Measurements from ENCODE around the gene KRT9. TPM values are rescaled to one million over a fixed set of nuclear protein-coding genes. Genes with fewer than 3 reads are reported as not detected.

The KRT9 gene
- total and polyA plus RNA-seq, 2 of the 13 experiments (the other 11 are each of a cell fraction or from before 2014, with no cell fraction given): not detected

- TF ChIP-seq, protein P1, sequence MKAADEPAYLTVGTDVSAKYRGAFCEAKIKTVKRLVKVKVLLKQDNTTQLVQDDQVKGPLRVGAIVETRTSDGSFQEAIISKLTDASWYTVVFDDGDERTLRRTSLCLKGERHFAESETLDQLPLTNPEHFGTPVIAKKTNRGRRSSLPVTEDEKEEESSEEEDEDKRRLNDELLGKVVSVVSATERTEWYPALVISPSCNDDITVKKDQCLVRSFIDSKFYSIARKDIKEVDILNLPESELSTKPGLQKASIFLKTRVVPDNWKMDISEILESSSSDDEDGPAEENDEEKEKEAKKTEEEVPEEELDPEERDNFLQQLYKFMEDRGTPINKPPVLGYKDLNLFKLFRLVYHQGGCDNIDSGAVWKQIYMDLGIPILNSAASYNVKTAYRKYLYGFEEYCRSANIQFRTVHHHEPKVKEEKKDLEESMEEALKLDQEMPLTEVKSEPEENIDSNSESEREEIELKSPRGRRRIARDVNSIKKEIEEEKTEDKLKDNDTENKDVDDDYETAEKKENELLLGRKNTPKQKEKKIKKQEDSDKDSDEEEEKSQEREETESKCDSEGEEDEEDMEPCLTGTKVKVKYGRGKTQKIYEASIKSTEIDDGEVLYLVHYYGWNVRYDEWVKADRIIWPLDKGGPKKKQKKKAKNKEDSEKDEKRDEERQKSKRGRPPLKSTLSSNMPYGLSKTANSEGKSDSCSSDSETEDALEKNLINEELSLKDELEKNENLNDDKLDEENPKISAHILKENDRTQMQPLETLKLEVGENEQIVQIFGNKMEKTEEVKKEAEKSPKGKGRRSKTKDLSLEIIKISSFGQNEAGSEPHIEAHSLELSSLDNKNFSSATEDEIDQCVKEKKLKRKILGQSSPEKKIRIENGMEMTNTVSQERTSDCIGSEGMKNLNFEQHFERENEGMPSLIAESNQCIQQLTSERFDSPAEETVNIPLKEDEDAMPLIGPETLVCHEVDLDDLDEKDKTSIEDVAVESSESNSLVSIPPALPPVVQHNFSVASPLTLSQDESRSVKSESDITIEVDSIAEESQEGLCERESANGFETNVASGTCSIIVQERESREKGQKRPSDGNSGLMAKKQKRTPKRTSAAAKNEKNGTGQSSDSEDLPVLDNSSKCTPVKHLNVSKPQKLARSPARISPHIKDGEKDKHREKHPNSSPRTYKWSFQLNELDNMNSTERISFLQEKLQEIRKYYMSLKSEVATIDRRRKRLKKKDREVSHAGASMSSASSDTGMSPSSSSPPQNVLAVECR (CRISPR knock-in tag; IDR thresholded peaks at IDR 0.05; ENCODE audit: borderline replicate concordance): no peak
- TF ChIP-seq ZNF337 (CRISPR knock-in tag; IDR thresholded peaks at IDR 0.05; ENCODE audit: borderline replicate concordance, low read depth) (no peak), ZNF549 (CRISPR knock-in tag; IDR thresholded peaks at IDR 0.05) (no peak), CREB1 (IDR thresholded peaks at IDR 0.05) (no peak), CREB1 (CRISPR knock-in tag; IDR thresholded peaks at IDR 0.05) (0 out of 2 replicates have a peak, but pooled peaks have one; percentile 30), CEBPG (CRISPR knock-in tag; IDR thresholded peaks at IDR 0.05) (no peak), FOXO1 (CRISPR knock-in tag; IDR thresholded peaks at IDR 0.05) (no peak), U2AF2 (IDR thresholded peaks at IDR 0.05; ENCODE audit: low read depth, low read length) (no peak), ATF2 (CRISPR knock-in tag; IDR thresholded peaks at IDR 0.05) (no peak), ZNF10 (CRISPR knock-in tag; IDR thresholded peaks at IDR 0.05; ENCODE audit: borderline replicate concordance, low read depth) (no peak), NFYB (CRISPR knock-in tag; IDR thresholded peaks at IDR 0.05) (peak; percentile 50), KAT8 (CRISPR knock-in tag; IDR thresholded peaks at IDR 0.05) (0 out of 2 replicates have a peak, but pooled peaks have one; percentile 17), RORA (CRISPR knock-in tag; IDR thresholded peaks at IDR 0.05) (no peak), HDAC2 (CRISPR knock-in tag; IDR thresholded peaks at IDR 0.05) (no peak), ZNF746 (CRISPR knock-in tag; IDR thresholded peaks at IDR 0.05) (no peak), SPEN (CRISPR knock-in tag; IDR thresholded peaks at IDR 0.05; ENCODE audit: low read depth) (no peak), MAFF (IDR thresholded peaks at IDR 0.05; ENCODE audit: low read depth, low read length) (no peak), SP2 (CRISPR knock-in tag; IDR thresholded peaks at IDR 0.05) (no peak), MEIS2 (CRISPR knock-in tag; IDR thresholded peaks at IDR 0.05) (no peak)
- TF ChIP-seq, protein P2, sequence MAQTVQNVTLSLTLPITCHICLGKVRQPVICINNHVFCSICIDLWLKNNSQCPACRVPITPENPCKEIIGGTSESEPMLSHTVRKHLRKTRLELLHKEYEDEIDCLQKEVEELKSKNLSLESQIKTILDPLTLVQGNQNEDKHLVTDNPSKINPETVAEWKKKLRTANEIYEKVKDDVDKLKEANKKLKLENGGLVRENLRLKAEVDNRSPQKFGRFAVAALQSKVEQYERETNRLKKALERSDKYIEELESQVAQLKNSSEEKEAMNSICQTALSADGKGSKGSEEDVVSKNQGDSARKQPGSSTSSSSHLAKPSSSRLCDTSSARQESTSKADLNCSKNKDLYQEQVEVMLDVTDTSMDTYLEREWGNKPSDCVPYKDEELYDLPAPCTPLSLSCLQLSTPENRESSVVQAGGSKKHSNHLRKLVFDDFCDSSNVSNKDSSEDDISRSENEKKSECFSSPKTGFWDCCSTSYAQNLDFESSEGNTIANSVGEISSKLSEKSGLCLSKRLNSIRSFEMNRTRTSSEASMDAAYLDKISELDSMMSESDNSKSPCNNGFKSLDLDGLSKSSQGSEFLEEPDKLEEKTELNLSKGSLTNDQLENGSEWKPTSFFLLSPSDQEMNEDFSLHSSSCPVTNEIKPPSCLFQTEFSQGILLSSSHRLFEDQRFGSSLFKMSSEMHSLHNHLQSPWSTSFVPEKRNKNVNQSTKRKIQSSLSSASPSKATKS (CRISPR knock-in tag; IDR thresholded peaks at IDR 0.05): no peak
These were observed 41.5 kb downstream of the KRT9 start (continued) for GRCh38 chr17:41530062-41531048.

Measured in HepG2 (cell line).